Esophagus squamous epithelium (tissue), 4 donors: ENCODE measurements around the gene GP5.

Experiments used
- POLR2A ChIP-seq, 4 donors: fragments of 450-650 bp; IDR thresholded peaks; one replicate each; pipeline ENCODE4 v1.6.1; 2017; ENCODE audit warnings: antibody characterized with exemption in 4 of 4, mild to moderate bottlenecking in 4 of 4, moderate library complexity in 3 of 4
- TF ChIP-seq, protein P1 (sequence below), 6 experiments: fragments of 450-650 bp in 4 of 6; fragments of 200-600 bp in 2 of 6; sonication (generic) in 2 of 6; IDR thresholded peaks; one replicate each; pipeline ENCODE4 v1.5.1; 2016 to 2019; ENCODE audit warnings: antibody characterized with exemption in 6 of 6, mild to moderate bottlenecking in 4 of 6, moderate library complexity in 4 of 6

DNA sequence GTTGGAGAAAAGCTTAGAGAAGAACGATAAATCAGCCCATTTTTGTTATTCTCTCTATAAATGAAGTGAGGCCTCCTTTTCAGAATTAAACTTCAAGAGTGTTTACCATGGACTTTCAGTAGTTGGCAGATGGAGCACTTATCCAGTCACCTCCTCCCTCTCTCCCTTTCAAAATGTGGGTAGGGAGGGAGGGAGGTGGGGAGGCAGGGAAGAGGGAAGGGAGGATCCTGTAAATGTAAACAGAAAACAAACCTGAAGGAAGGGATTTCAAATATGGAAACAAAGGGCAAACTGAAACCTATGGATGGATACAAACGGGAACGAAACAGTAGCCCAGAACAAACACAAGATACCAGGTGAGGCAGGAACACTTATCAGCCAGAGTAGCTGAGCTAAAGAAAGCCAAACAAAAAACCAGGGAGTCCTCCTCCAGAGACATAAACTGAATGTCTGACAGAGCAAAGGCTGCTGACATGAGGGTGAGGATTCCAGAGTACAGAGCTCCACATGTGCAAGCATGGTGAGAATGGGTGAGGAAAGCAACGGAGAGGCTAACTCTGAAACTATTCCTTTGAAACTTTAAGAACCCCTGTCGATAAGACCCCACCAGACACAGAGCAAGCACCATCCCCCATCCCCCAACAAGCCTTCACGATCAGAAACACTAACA is 41.0 kb upstream of the GP5 start:
- TF ChIP-seq, protein P1, sequence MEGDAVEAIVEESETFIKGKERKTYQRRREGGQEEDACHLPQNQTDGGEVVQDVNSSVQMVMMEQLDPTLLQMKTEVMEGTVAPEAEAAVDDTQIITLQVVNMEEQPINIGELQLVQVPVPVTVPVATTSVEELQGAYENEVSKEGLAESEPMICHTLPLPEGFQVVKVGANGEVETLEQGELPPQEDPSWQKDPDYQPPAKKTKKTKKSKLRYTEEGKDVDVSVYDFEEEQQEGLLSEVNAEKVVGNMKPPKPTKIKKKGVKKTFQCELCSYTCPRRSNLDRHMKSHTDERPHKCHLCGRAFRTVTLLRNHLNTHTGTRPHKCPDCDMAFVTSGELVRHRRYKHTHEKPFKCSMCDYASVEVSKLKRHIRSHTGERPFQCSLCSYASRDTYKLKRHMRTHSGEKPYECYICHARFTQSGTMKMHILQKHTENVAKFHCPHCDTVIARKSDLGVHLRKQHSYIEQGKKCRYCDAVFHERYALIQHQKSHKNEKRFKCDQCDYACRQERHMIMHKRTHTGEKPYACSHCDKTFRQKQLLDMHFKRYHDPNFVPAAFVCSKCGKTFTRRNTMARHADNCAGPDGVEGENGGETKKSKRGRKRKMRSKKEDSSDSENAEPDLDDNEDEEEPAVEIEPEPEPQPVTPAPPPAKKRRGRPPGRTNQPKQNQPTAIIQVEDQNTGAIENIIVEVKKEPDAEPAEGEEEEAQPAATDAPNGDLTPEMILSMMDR (IDR thresholded peaks at IDR 0.05) = no peak
- no peak for TF ChIP-seq POLR2A (IDR thresholded peaks at IDR 0.05)
